GM19468 (cell line): ENCODE results near the gene SNX15.

ENCODE experiments used
- ATAC-seq: cut with Tn5 transposase; IDR thresholded peaks from one replicate; pipeline ENCODE4 v1.9.1; 2021; ENCODE audit warnings: mild to moderate bottlenecking, moderate library complexity, moderate number of reproducible peaks; ENCODE audit not compliant: unreplicated experiment; ENCODE audit errors: extremely low read depth

The SNX15 gene

DNA sequence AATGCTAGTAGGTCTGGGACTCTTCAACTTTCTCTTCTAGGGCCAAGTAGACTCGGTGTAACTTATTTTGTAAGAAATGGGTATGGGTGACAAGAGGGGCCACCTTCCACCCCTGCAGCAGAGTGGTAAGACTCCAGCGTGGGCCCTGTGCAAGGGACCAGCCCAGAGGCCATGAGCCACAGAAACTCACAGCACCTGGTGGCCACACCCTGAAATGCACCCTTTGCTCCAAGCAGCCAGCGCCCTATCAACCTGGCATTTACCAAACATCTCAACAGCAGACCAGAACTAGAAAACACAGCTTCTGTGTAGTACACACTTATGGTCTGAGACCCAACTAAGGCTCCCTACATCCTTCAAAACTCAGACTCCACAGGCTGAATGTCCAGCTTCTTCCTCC lies 50.9 kb downstream of the SNX15 start:
- ATAC-seq = no peak

DNA sequence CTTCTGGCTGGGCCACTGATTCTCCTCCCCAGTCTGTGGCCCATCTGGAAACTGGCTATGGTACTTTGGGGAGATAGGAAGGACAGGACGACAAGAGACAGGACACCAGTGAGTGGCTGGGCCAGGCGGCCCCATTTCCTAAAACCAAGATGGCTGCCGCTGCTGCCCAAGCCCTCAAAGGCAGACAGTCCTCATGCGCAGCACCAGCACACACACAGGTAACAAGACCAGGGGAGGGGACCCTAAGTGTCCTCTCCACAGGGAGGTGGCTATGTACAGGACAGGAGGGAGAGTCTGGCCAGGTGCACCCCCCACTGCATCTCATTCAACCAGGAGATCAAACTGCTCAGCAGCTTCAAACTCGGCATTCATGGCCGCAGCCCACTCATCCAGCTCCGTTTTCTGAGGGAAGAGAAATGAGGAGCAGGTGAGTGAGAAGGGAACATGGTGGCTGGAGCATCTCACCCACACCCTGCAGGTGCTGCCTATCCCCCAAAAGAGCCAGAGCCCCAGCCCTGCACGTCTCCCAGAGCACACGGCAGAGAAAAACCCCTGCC lies 51.6 kb downstream of the SNX15 start:
- no peak for ATAC-seq

DNA sequence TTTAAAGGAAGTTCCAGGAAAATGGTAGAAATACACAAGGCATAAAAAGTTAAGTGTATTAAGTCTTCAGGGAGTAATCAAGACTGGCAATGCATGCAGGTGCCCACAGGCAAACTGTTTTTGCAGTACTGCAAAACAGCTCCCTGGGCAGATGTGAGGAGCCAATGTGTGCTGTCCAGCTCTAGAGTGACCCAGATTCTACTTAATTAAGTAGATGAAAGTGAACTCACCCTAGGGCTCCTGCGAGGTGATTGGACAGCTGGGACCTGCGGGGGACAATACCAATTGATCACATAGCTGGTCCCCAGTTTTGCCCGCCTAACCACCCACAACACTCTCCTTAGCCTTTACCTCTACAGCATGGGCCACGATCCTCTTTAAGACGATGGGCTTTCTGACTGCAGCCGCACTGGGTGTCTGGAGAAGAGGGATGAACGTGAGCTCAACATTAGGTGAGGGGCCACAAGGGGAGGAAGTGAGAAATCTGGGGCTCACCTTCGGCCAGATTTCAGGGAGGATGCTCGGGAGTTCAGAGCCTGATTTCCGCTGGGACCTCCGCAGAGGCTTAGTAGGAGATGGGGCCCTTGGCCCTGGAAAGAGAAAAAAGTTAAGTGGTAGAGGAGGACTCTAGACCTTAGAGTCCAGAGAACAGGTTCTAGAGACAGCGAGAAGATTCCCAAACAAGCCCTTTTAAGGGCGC lies 56.0 kb downstream of the SNX15 start:
- ATAC-seq = no peak

DNA sequence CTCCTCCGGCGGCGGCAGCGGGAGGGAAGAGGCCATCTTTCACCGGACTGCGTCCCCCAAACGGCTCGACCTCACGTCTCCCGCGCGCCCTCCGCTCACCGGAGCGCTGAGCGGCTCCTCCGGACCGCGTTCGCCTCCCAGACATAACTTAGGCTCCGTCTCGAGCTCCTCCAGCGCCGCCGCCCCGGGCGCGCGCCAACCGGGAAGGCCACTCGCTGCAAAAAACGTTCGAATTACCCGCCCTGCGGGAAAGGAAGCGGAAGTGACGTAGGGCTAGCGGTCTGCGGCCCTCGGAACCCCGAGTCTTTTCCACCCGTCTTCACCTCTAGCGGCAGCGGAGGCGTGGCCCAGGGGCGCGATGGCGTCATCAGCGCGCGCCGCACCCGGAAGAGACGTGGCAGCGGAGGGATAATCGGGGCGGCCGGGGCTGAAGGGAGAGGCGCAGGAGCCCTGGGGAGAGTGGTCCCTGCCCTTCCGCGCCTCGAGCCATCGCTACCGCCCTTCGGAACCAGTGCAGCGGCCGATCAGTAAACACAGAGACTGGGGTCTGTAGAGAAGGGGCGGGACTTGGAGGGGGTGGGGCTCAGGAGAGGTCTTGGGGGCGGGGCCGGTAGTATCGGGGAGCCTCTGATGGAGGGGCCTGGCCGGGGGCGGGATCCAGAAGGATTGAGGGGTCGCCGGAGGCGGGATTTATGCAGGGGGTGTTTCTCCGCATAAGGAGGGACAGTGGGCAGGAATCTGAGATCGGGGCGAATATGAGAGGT lies 56.8 kb downstream of the SNX15 start, which contains the start of the genes CDCA5 and ZFPL1:
Gene CDCA5 (minus strand): TSS at position 207 of the 764 bp plus-strand sequence. CDS start 62 bp downstream, at position 145.
Gene ZFPL1 (plus strand): TSS at position 389 of the 764 bp plus-strand sequence. CDS start 477 bp downstream, outside the sequence.
- ATAC-seq = peak; percentile 71

DNA sequence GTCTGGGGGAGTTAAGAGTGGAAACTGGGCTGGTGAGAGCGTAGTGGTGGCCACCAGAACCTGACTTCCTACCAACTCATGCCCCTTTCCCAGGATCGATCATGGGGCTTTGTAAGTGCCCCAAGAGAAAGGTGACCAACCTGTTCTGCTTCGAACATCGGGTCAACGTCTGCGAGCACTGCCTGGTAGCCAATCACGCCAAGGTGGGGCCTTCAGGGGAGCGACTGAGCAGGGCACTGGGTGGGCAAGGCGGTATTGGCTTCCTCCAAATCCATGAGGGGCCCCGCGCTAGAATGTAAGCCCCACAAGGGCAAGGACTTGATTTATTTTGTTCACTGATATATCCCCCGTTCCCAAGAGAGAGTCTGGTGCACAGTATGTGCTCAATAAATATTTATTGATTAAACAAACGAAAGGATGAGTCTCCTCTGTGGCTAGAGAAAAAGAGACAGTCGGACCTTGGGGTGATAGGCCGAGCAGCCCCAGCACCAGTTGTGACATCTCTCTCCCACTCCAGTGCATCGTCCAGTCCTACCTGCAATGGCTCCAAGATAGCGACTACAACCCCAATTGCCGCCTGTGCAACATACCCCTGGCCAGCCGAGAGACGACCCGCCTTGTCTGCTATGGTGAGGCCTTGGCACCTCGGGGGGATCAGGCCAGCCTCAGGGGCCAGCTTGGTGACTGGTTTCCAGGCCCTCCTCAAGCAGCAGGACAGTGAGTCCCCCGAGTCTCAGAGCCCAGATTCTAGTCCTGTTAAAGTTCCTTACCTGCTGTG lies 57.5 kb downstream of the SNX15 start:
- ATAC-seq = no peak

DNA sequence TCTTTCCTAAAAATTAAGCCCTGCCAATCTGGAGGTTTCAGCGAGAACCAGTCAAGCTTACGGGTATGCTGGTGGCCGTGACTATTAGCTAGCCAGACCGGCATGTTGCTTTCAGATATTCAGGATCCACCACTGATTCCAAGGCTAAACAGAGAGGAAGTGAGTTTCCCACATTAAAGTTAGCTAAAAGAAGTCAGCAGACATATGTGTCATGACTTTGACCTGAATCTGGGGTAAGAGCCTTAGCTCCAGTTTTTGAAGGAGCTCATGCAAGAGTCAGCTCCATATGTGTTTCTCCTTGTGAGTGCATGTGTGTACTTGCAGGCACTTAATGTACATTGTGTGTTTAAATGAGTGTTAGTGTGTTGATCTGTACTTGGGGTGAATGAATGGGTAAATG lies 58.2 kb downstream of the SNX15 start:
- ATAC-seq = no peak

DNA sequence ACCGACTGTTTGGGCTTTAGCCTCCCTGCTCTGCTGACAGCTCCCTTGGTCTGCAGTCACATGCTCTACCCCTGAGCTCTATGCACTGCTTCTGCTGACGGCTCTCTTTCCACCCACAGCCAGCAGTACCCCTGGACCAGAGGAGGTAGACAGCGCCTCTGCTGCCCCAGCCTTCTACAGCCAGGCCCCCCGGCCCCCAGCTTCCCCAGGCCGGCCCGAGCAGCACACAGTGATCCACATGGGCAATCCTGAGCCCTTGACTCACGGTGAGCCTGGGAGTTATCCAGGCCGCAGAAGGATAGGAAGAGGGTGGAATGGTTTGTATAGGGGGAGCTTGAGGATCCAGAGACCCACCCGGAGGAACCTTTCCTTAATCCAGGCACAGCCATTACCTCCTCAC lies 59.6 kb downstream of the SNX15 start:
- ATAC-seq = no peak

DNA sequence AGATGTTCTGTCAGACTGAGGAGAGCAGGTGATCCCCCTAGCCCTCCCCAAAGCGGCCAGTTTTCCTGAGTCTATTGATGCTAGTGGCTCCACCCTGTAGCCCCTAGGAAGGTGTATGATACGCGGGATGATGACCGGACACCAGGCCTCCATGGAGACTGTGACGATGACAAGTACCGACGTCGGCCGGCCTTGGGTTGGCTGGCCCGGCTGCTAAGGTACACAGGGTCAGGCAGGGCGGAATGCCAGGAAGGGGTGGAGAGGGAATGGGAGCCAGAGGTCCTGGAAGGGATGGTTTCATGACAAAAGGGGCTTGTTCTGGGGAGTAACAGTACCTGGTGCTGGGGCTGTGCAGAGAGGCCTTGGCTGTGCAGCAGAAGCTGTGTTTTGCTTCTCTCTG lies 60.0 kb downstream of the SNX15 start:
- ATAC-seq = no peak

DNA sequence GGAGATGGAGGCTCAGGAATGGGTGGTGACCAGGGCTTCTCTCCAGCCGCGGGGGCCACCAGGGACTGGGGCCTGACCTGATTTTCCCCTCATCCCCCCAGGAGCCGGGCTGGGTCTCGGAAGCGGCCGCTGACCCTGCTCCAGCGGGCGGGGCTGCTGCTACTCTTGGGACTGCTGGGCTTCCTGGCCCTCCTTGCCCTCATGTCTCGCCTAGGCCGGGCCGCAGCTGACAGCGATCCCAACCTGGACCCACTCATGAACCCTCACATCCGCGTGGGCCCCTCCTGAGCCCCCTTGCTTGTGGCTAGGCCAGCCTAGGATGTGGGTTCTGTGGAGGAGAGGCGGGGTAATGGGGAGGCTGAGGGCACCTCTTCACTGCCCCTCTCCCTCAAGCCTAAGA lies 60.6 kb downstream of the SNX15 start:
- no peak for ATAC-seq

DNA sequence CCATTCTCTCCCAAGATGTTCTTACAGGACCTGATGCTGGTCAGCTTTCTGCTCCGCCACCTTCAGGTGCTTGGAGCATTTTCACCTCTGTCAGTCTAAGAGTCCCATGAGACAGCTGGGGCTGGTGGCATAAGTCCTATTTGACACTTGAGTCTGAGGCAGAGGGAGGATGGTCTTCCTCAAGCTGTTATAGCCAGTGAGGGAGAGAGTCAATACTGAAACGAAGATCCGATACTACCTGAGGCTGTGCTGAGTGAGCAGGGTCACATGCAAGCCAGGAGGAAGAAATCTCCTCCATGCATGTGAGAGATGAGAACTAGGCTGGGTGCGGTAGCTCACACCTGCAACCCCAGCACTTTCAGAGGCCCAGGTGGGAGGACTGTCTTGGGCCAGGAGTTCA lies 62.4 kb downstream of the SNX15 start:
- ATAC-seq = no peak
